Neural cell (in vitro differentiated cells): ENCODE data around the gene HAVCR1. TPM values are rescaled to one million over a fixed set of nuclear protein-coding genes. Genes with fewer than 3 reads are reported as not detected.

Experiments
- H2AFZ ChIP-seq: fragments of 200-600, 300-800 bp; sonication (generic), shearing (Covaris generic); 2 replicates; pipeline ENCODE4 v1.6.0; 2014; ENCODE audit warnings: low read depth, mild to moderate bottlenecking, antibody characterized with exemption, low read length, moderate library complexity
- H3F3A ChIP-seq: fragments of 200-600 bp; shearing (Covaris generic); 2 replicates; pipeline ENCODE4 v1.6.1; 2016; ENCODE audit warnings: mild to moderate bottlenecking, moderate library complexity, mixed read lengths, antibody characterized with exemption, low read length; ENCODE audit not compliant: insufficient read depth, poor library complexity, severe bottlenecking
- H3K27ac ChIP-seq: fragments of 200-600, 300-800 bp; sonication (generic), shearing (Covaris generic); 2 replicates; pipeline ENCODE4 v1.5.1; 2014; ENCODE audit warnings: mild to moderate bottlenecking, low read length, moderate library complexity
- H3K27me3 ChIP-seq: fragments of 300-800, 200-600 bp; sonication (generic), shearing (Covaris generic); 2 replicates; pipeline ENCODE4 v1.6.0; 2014; ENCODE audit warnings: mild to moderate bottlenecking, low read depth, low read length, moderate library complexity; ENCODE audit not compliant: insufficient read depth
- H3K36me3 ChIP-seq: fragments of 300-800, 200-600 bp; sonication (generic), shearing (Covaris generic); 2 replicates; pipeline ENCODE4 v1.5.1; 2014; ENCODE audit warnings: mild to moderate bottlenecking, antibody characterized with exemption, low read length, moderate library complexity; ENCODE audit not compliant: insufficient read depth
- H3K4me2 ChIP-seq: fragments of 300-800, 200-600 bp; sonication (generic), shearing (Covaris generic); 2 replicates; pipeline ENCODE4 v1.6.0; 2014; ENCODE audit warnings: mild to moderate bottlenecking, low read length
- H3K4me3 ChIP-seq: fragments of 300-800, 200-600 bp; sonication (generic), shearing (Covaris generic); 2 replicates; pipeline ENCODE4 v1.5.1; 2014; ENCODE audit warnings: mild to moderate bottlenecking, low read length, moderate library complexity
- H3K79me2 ChIP-seq: fragments of 200-600 bp; shearing (Covaris generic); replicated peaks from 2 replicates; pipeline ENCODE4 v1.6.0; 2014; ENCODE audit warnings: mild to moderate bottlenecking, low read length, moderate library complexity; ENCODE audit not compliant: insufficient read depth
- H3K9ac ChIP-seq: fragments of 300-800, 200-600 bp; sonication (generic), shearing (Covaris generic); 2 replicates; pipeline ENCODE4 v1.6.1; 2016; ENCODE audit warnings: mild to moderate bottlenecking, low read length, mixed read lengths
- H3K9me2 ChIP-seq: fragments of 200-600 bp; shearing (Covaris generic); 2 replicates; pipeline ENCODE4 v1.6.1; 2016; ENCODE audit warnings: mild to moderate bottlenecking, low read length, mixed read lengths; ENCODE audit not compliant: insufficient read depth
- H3K9me3 ChIP-seq: fragments of 200-600, 300-800 bp; sonication (generic), shearing (Covaris generic); 2 replicates; pipeline ENCODE4 v1.6.1; 2016; ENCODE audit warnings: mild to moderate bottlenecking, mixed run types, low read length, moderate library complexity, mixed read lengths
- H4K20me1 ChIP-seq: fragments of 200-600 bp; shearing (Covaris generic); 2 replicates; pipeline ENCODE4 v1.6.1; 2016; ENCODE audit warnings: mild to moderate bottlenecking, mixed run types; ENCODE audit not compliant: insufficient read depth
- EP300 ChIP-seq: fragments of 450-650 bp; conservative IDR thresholded peaks from 2 replicates; pipeline ENCODE4 v1.6.1; 2014; ENCODE audit warnings: antibody characterized with exemption, mild to moderate bottlenecking, moderate library complexity; ENCODE audit not compliant: poor library complexity, severe bottlenecking
- EZH2 ChIP-seq: fragments of 200-600, 300-800 bp; shearing (Covaris generic), sonication (generic); IDR thresholded peaks from 2 replicates; pipeline ENCODE4 v1.6.1; 2014; ENCODE audit warnings: antibody characterized with exemption, low read length, borderline replicate concordance, mild to moderate bottlenecking; ENCODE audit not compliant: insufficient read depth, poor library complexity, severe bottlenecking
- MXI1 ChIP-seq: fragments of 450-650 bp; conservative IDR thresholded peaks from 2 replicates; pipeline ENCODE4 v1.6.1; 2014; ENCODE audit warnings: antibody characterized with exemption, mild to moderate bottlenecking; ENCODE audit not compliant: poor library complexity, severe bottlenecking
- POLR2AphosphoS5 ChIP-seq: IDR thresholded peaks from 2 replicates; pipeline ENCODE4 v1.6.1; 2012
- RAD21 ChIP-seq: fragments of 450-650 bp; conservative IDR thresholded peaks from 2 replicates; pipeline ENCODE4 v1.6.1; 2014; ENCODE audit warnings: antibody characterized with exemption, mild to moderate bottlenecking, moderate library complexity
- SMC3 ChIP-seq: fragments of 450-650 bp; conservative IDR thresholded peaks from 2 replicates; pipeline ENCODE4 v1.6.1; 2014; ENCODE audit warnings: antibody characterized with exemption, mild to moderate bottlenecking, moderate library complexity; ENCODE audit not compliant: poor library complexity
- TAF1 ChIP-seq: IDR thresholded peaks from 2 replicates; pipeline ENCODE4 v1.6.1; 2012; ENCODE audit warnings: low read depth
- polyA plus RNA-seq: library from polyadenylated mRNA; depleted of rRNA; stranded (reverse); fragments of >200 nt; gene quantifications from 2 replicates; pipeline ENCODE4 v1.2.3, GENCODE V29; 2014
- TF ChIP-seq, protein P1 (sequence below): fragments of 450-650 bp; IDR thresholded peaks from 2 replicates; pipeline ENCODE4 v1.5.1; 2014; ENCODE audit warnings: antibody characterized with exemption, mild to moderate bottlenecking, moderate library complexity; ENCODE audit not compliant: poor library complexity, severe bottlenecking
- TF ChIP-seq, protein P2 (sequence below): IDR thresholded peaks from 2 replicates; pipeline ENCODE4 v1.6.1; 2012; ENCODE audit warnings: borderline replicate concordance

Gene HAVCR1
- polyA plus RNA-seq, 1 donor from 2014 or later, result not detected

DNA sequence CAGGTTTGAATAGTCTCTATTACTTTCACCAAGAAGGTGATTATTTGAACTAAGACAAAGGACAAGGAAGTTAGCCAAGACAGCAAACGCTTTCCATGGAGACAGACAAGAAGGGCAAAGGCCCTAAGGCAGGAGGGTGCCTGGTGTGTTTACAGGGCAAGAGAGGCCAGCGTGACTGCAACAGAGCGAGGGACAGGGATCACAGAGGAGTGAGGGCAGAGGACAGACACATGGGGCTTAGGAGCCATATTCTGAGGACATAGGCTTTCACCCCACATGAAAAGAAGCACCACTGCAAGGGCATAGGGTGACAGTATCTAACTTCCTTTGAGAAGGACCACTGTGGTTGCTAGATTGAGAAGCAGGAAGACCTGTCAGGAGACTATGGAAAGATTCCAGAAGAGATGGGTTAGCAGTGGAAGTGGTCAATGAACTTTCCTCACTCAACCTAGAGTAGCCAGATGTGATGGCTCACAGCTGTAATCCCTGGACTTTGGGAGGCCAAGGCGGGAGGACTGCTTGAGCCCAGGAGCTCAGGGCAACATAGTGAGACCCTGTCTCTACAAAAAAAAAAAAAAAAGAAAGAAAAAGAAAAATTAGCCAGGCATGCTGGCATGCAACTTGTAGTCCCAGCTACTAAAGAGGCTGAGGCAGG, 5.0 kb upstream of the HAVCR1 start:
- H4K20me1 ChIP-seq, result no peaks in the 10 kb centered on the region
- no peaks in the 10 kb centered on the region for H3K9me3 ChIP-seq
- no peak overlapping the region for H3K27ac ChIP-seq
- no peaks in the 10 kb centered on the region for H3K36me3 ChIP-seq
- no peak overlapping the region for H2AFZ ChIP-seq
- no peaks in the 10 kb centered on the region for H3K9me2 ChIP-seq
- H3F3A ChIP-seq, result no peaks in the 10 kb centered on the region
- no peak overlapping the region for H3K9ac ChIP-seq
- no peaks in the 10 kb centered on the region for H3K27me3 ChIP-seq
- no peaks in the 10 kb centered on the region for H3K79me2 ChIP-seq
- H3K4me2 ChIP-seq, result no peak overlapping the region
- no peak overlapping the region for H3K4me3 ChIP-seq
- no peak for TF ChIP-seq SMC3
- TF ChIP-seq TAF1, result no peak
- TF ChIP-seq MXI1, result no peak
- TF ChIP-seq EP300, result no peak
- TF ChIP-seq RAD21, result no peak
- TF ChIP-seq POLR2AphosphoS5, result no peak
- TF ChIP-seq, protein P1, sequence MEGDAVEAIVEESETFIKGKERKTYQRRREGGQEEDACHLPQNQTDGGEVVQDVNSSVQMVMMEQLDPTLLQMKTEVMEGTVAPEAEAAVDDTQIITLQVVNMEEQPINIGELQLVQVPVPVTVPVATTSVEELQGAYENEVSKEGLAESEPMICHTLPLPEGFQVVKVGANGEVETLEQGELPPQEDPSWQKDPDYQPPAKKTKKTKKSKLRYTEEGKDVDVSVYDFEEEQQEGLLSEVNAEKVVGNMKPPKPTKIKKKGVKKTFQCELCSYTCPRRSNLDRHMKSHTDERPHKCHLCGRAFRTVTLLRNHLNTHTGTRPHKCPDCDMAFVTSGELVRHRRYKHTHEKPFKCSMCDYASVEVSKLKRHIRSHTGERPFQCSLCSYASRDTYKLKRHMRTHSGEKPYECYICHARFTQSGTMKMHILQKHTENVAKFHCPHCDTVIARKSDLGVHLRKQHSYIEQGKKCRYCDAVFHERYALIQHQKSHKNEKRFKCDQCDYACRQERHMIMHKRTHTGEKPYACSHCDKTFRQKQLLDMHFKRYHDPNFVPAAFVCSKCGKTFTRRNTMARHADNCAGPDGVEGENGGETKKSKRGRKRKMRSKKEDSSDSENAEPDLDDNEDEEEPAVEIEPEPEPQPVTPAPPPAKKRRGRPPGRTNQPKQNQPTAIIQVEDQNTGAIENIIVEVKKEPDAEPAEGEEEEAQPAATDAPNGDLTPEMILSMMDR, result no peak
- no peak for TF ChIP-seq EZH2
- TF ChIP-seq, protein P2, sequence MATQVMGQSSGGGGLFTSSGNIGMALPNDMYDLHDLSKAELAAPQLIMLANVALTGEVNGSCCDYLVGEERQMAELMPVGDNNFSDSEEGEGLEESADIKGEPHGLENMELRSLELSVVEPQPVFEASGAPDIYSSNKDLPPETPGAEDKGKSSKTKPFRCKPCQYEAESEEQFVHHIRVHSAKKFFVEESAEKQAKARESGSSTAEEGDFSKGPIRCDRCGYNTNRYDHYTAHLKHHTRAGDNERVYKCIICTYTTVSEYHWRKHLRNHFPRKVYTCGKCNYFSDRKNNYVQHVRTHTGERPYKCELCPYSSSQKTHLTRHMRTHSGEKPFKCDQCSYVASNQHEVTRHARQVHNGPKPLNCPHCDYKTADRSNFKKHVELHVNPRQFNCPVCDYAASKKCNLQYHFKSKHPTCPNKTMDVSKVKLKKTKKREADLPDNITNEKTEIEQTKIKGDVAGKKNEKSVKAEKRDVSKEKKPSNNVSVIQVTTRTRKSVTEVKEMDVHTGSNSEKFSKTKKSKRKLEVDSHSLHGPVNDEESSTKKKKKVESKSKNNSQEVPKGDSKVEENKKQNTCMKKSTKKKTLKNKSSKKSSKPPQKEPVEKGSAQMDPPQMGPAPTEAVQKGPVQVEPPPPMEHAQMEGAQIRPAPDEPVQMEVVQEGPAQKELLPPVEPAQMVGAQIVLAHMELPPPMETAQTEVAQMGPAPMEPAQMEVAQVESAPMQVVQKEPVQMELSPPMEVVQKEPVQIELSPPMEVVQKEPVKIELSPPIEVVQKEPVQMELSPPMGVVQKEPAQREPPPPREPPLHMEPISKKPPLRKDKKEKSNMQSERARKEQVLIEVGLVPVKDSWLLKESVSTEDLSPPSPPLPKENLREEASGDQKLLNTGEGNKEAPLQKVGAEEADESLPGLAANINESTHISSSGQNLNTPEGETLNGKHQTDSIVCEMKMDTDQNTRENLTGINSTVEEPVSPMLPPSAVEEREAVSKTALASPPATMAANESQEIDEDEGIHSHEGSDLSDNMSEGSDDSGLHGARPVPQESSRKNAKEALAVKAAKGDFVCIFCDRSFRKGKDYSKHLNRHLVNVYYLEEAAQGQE, result no peak

DNA sequence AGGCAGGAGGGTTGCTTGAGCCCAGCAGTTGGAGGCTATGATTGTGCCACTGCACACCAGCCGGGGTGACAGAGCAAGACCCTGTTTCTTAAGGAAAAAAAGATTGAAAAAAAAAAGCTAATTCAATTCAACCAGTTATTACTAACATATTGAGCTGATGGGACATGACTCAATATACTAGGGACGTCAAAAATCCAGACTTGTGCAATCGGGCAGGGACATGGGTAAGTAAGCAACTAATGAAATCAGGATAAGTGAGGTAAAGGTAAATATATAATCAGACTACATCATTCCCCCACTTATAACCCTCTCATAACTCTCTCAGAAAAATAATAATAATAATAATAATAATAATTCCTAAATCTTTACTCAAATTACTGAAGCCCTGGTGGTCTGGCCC, 975 bp upstream of the HAVCR1 start:
- Histone ChIP-seq H3K9ac (no peak overlapping the region), H3K36me3 (no peaks in the 10 kb centered on the region), H3K9me2 (no peaks in the 10 kb centered on the region), H3K79me2 (no peaks in the 10 kb centered on the region), H3K4me3 (no peak overlapping the region), H3K27ac (no peak overlapping the region), H3K9me3 (no peaks in the 10 kb centered on the region), H3K27me3 (no peaks in the 10 kb centered on the region), H3K4me2 (no peak overlapping the region), H4K20me1 (no peaks in the 10 kb centered on the region), H3F3A (no peaks in the 10 kb centered on the region), H2AFZ (no peak overlapping the region)
- TF ChIP-seq, protein P2, result no peak
- TF ChIP-seq EZH2 (no peak), POLR2AphosphoS5 (no peak), TAF1 (no peak), SMC3 (no peak), MXI1 (no peak), EP300 (no peak), RAD21 (no peak)
- TF ChIP-seq, protein P1, result no peak
